SU-DHL-6 (cell line): ENCODE results near the gene LAPTM4A.

ENCODE experiments used
- CTCF ChIP-seq: fragments of 200-600 bp; sonication (generic); IDR thresholded peaks from one replicate; pipeline ENCODE4 v1.5.1; 2017; ENCODE audit warnings: antibody characterized with exemption, mild to moderate bottlenecking, low read length, moderate library complexity; ENCODE audit not compliant: insufficient read depth, poor library complexity, severe bottlenecking
- EZH2phosphoT487 ChIP-seq: fragments of 200-600 bp; sonication (generic), shearing (Covaris generic); conservative IDR thresholded peaks from 2 replicates; pipeline ENCODE4 v1.6.1; 2018; ENCODE audit warnings: mild to moderate bottlenecking, antibody characterized with exemption, low read length, moderate library complexity, mixed read lengths

GRCh38 chr2:20094142-20094755 lies 42.8 kb upstream of the LAPTM4A start:
- TF ChIP-seq CTCF (no peak), EZH2phosphoT487 (no peak)
